Bone marrow (tissue), 2 donors: ENCODE data around the gene ELOB.

Source experiments
- DNase-seq, 2 donors: peaks; one replicate each; lab custom pipeline; 2025; lab: John Stamatoyannopoulos, UW

The ELOB gene

DNA sequence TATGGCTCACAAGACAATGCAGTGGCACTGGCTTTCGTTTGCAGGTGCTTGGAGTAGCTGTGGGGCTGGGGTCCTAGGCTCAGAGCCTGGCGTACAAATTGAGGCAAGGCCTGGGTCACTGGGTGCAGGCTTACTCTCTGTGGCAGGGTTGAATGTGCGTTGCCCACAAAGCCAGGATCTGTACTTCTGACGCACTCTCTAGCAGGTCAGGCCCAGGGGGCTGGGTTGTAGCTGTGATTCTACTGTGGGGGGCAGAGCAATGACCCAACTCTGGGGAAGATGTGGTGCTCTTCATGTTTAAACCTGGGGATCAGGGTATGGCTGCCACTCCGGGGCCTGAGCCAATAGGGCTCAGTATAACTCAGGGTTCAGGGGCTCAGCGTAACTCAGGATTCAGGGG is 33.6 kb upstream of the ELOB start:
- DNase-seq = no peak

- DNase-seq = no peak
Observed at GRCh38 chr16:2809149-2809760, 32.2 kb upstream of the ELOB start.

GRCh38 chr16:2808181-2808580 is 31.1 kb upstream of the ELOB start:
- no peak for DNase-seq

DNA sequence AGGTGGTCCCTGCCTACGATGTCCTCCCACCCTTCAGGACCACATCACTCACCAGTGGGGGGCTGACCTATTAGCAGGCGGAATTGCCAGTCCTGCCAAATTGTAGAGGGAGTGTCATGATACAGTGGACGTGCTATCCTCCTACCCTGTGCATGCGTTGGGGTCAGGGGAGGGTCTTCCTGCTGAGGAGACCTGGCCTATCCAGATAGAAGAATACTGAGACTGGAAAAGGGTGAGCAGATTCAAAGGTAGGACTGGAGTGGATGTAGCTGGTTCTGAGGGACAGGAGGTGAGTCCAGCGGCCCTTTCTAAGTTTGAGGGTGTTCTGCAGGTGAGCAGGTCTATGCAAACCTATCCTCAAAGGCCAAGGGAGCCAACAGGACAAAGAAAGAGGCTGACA is 29.2 kb upstream of the ELOB start:
- DNase-seq = no peak

GRCh38 chr16:2804728-2805127 is 27.6 kb upstream of the ELOB start:
- no peak for DNase-seq

GRCh38 chr16:2803545-2804195 is 26.6 kb upstream of the ELOB start:
- no peak for DNase-seq

- DNase-seq = no peak
Observed at GRCh38 chr16:2799859-2800226, 22.8 kb upstream of the ELOB start.

DNA sequence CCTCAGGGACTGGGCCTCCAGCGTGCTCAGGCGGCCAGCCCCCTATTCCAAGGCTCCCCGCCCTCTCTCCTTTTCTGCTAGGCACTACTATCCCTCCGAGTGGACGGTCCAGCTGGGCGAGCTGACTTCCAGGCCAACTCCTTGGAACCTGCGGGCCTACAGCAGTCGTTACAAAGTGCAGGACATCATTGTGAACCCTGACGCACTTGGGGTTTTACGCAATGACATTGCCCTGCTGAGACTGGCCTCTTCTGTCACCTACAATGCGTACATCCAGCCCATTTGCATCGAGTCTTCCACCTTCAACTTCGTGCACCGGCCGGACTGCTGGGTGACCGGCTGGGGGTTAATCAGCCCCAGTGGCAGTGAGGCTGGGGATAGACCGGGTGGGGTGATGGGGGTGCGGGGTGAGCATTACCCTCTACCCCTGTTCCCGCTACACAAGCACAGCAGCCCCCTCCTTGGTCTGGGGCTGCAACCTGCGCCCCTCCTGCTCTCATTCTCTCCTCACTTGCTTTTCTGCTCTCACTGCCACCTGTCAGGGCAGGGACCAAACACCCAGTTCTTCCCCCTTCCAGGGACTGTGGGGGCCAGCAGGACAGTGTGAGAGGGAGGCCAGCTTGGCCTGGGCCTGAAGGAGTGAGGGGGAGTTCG is 22.3 kb upstream of the ELOB start:
- no peak for DNase-seq

DNA sequence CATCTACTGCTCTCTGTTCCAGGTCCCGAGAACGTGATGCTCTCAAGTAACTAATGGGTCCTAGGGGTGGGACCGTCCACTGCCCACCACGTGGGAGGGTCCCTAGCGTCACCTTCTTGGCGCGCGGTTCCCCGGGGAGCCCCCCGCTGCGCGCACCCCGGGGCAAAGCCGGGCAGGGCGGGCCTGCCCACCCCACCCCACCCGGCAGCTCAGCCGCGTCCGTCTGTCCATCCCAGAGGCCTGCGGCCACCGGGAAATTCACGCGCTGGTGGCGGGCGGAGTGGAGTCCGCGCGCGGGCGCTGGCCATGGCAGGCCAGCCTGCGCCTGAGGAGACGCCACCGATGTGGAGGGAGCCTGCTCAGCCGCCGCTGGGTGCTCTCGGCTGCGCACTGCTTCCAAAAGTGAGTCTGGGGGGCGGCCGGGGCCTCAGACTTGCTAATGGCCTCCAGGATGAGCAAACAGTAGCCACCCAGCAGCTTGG is 21.7 kb upstream of the ELOB start:
- DNase-seq = no peak

DNA sequence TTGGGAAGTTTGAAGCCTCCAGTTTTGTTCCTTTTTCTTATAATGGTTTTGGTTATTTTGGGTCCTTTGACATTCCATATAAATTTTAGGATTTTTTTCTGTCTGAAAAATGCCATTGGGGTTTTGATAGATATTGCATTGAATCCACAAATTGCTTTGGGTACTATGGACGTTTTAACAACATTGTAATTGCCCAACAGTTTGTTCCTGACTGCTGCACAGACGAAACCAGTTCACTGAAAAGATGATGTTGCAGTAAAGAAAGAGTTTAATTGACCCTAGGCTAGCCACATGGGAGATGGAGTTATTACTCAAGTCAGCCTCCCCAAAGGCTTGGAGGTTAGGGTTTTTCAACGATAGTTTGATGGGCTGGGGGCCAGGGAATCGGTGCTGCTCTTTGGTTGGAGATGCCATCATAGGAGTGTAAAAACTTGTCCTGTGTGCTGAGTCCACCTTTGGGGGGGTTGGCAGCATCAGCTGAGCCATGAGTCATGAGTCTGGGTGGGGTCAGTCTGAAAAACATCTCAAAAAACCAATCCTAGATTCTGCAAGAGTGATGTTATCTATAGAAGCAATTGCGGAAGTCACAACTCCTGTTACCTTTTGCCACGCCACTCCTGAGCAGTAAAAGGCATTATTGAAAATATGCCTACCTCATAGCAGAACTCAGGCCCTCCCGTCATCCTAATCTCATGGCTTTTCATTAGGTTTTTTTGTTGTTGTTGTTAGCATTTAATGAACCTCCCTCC is 18.5 kb upstream of the ELOB start:
- DNase-seq = no peak

- DNase-seq = no peak
Observed at GRCh38 chr16:2792940-2793339, 15.9 kb upstream of the ELOB start.

DNA sequence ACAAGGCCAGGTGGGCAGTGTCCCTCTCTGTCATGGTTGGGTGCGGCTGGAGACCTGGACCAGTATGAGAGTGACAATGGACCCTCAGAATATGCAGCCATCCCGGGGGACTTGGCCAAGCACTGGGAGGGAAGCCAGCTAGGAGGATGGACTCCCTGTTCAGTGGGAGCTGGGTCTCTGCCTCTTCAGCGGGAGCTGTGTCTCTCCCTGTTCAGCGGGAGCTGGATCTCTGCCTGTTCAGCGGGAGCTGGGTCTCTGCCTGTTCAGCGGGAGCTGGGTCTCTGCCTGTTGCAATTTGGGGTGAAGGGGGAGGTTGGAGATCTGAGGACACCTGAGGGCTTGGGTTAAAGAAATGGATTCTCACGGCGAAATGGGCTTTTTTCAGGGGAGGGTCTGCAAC is 14.1 kb upstream of the ELOB start:
- no peak for DNase-seq

- DNase-seq = no peak
Observed at GRCh38 chr16:2790631-2791030, 13.6 kb upstream of the ELOB start.

- DNase-seq = no peak
Observed at GRCh38 chr16:2787961-2788360, 10.9 kb upstream of the ELOB start.

- no peak for DNase-seq
Observed at GRCh38 chr16:2787406-2787805, 10.3 kb upstream of the ELOB start, which contains the start of gene PRSS33. PRSS33 (minus strand) TSS chr16:2787560; CDS start chr16:2786547, 1,013 bp downstream.

DNA sequence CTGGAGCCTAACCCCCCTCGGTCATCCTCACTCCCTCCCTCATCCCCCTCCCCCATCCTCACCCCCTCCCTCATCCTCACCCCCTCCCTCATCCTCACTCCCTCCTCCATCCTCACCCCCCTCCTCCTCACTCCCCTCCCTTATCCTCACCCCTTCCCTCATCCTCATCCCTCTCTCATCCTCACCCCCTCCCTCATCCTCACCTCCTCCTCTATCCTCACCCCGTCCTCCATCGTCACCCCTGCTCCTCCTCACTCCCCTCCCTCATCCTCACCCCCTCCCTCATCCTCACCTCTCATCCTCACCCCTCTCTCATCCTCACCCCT is 9.7 kb upstream of the ELOB start:
- no peak for DNase-seq

GRCh38 chr16:2786061-2786825 is 9.2 kb upstream of the ELOB start:
- DNase-seq = no peak

DNA sequence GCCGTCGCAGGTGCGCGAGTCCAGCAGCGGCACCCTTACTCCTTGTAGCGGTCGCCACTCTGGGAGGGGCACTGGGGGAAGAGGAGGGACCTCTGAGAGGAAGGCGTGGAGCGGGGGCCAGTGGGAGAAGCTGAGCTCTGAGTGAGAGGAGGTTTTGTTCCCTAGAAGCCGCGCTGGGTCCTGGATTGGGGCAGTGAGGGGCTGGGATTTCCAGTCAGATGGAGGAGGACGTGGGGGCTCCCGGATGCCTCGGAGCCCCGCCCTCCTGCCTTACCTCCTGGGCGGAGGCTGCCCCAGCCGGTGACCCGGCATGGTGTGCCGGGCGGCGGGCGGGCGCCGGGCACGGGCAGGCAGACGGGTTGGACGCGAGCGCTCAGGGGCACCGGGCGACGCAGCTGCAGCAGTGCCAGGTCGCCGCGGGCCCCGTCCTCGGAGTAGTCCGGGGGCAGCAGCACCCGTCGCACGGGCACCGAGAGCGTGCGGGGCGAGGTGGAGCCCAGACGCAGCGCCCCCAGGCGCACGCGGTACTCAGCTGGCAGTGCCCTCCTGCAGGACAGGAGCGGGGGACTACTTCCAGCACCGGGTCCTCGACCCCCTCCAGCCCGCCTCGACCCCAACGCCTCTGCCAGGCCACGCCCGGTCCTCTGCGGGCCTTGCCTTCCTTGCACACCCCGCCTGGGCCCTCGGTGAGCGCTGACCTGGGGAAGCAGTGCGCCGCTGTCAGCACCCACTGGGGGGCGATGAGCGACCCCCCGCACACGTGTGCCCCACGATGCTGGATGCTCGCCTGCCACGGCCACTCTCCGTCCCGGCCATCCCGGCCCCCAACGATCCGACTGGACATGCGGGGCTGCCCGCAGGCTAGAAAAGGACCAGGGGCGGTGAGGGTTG is 8.3 kb upstream of the ELOB start:
- DNase-seq = no peak

DNA sequence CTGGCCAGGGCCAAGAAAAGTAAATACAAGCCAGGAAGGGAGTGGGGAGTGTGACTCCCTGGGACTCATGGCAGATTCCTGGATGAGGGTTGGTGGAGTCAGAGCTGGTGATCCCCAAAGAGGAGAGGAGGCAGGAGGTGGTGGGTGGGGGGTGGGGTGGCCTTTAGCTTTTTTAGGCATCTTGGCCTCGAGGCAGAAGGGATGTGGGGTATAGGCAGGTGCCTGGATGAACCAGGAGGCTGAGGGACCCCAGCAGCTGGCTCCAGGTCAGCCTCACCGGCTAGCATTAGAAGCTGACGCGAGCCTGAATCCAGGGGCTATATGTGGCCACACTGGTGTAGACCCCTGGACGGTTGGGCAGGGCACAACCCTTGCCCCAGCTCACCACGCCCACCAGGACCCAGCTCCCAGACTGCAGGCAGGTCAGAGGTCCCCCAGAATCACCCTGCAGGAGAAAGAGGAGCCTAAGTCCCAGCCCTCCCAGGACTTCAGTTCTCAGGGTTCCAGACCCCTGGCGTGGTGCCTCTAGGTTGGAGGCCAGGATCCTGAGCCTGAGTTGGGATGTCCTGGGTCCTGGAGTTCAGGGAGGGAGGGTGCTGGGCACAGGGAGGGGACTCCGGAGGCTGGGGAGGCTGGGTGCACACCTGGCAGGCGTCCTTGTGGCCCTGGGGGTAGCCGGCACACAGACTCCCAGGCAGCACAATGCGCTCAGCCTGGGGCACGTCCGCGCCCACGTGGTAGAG is 7.4 kb upstream of the ELOB start:
- DNase-seq = no peak

DNA sequence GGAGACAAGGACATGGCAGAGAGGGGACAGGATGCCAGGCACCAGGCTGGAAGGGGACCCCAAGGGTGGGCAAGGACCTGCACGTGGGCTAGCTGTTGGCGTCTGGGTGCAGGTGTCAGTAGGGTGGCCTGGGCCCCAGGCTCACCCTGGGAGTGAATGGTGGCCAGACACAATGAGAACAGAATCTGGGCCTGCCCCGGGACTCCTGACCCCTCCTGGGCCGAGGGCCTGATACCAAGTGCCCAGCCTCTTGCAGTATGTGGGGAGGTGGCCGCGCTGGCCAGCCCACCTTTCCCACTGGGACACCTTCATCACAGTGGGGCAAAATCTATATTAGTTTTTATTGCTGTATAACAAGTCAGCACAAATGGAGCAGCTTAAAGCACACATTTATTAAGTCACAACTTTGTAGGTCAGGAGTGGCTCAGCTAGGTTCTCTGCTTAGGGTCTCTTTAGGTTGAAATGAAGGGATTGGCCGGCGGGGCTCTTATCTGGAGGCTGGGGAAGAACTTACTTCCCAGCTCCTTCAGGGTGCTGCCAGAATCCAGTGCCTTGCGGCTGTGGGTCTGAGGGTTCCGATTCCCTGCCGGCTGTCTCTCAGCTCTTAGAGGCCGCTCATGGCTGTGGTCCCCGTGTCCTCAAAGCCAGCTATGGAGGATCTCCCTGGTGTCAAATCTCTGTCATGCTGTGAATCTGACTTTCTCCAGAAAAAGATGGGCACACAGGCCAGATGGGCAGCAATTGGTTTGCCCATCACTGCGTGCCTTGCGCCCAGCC is 6.7 kb upstream of the ELOB start:
- no peak for DNase-seq
